ENCODE data around the gene SACS. TPM values are rescaled to one million over a fixed set of nuclear protein-coding genes. Genes with fewer than 3 reads are reported as not detected.

SACS gene
- total and polyA plus RNA-seq, 5 donors = 4.8 to 23.5 (median 15.0) TPM

DNA sequence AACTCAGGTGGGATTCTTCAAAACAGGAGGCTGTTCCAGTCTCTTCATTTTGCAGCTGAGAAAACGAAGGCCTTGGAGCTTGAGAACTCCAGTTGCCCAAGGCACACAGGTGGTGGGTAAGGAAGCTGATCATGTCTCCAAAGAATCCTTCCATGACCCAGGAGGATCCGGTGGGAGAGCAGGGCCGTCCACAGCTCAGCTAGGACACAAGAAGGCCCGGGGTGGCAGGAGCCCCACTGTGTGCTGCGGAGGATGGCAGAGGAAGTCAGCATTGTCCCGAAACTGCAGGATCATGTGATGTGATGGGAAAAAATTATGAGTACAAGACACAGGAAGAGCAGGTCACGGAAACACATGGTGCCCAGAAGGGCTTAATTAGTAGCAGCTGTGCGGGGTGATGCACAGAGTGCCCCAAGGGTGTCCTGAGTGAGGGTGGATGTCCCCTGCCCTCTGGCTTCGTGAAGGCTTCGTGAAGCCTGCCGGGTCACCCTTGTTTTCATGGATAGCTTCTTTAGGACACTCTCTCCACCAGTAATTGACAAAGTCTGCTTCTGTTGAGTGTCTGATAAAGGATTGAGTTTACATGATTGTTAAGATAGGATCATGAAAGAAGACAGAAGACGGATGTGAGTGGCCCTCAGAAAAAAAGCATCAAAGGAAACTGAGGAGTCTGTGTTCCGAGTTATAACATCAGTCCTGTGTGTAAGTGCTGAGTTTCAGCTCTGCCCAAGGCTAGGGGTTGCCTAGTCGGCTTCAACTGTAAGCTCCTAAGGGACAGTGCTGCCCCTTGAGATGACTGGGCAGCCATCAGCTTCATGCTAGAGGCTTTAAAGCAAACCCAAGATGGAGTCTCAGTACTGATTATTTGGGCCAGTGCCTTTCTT lies 33.8 kb upstream of the SACS start:
- ATAC-seq (peak in 1 of 2 donors; percentile 7), DNase-seq (peak in 1 of 3 donors; percentile 53)
- H3K9me3 ChIP-seq (ENCODE audit: control insufficient read depth, low read length) = no peaks in the 10 kb centered on the region
- 61% methylated on average over 14 of the region's 14 CpGs for WGBS
- H3K27me3 ChIP-seq (ENCODE audit: control insufficient read depth, insufficient read depth) = no peaks in the 10 kb centered on the region
- intact Hi-C loops (cut with DNase I) = loop anchor here (2.0 to 10.0 kb wide), 4 partner anchors 98 to 406 kb away; partner anchors contain the start of gene TNFRSF19 (in 2 of the 4)
- H3K4me3 ChIP-seq (ENCODE audit: low read length) = no peak overlapping the region
- peak overlapping the region; percentile 18 for H3K27ac ChIP-seq (ENCODE audit: low read length)
- H3K4me1 ChIP-seq (ENCODE audit: control insufficient read depth, insufficient read depth, low read length) = peaks cover 2% of the 10 kb centered on the region

DNA sequence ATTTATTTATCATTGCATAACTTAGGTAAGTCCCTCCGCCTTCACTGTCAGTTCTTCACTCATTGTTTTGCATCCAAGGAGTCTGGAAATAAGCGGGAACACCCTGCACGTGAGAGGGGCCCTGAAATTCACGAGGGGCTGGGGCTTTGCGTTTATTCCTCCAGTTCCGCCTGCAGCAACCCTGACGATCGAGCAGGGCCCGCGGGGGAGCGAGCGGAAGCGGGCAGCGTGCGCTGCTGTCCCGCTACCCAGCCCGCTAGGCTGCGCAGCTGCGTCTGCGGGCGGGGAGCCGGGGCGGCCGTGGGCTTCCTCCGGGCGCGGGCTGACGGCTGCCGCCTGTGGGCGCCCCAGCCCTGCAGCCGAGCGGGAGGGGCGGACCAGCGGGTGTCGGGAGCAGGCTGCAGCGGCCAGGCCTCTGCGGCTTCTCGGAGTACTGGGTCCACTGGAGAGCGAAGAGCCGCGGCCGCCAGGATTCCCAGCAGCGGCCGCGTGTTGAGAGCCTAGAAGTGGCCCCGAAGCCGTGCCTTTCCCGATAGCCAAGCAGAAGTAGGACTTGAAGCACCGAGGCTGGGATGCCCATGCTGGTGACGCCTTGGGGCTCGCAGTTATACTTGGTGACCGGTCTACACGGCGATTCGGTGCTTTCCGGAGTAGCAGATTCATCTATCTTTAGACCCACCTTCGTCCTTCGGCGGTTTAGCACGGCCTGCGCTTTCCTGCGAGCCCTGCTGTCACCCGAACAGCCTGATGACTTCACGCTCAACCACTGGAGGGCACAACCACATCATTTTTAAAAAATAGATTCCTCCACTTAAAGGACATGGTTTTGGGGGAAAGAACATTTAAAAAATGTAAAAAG lies 32.9 kb upstream of the SACS start:
- H3K27ac ChIP-seq (ENCODE audit: low read length) = peak overlapping the region; percentile 33
- DNase-seq (peak; percentile 73 to 88 (median 85)), ATAC-seq (peak; percentile 94 to 95)
- H3K4me3 ChIP-seq (ENCODE audit: low read length) = peak overlapping the region; percentile 12
- H3K4me1 ChIP-seq (ENCODE audit: control insufficient read depth, insufficient read depth, low read length) = peaks cover 2% of the 10 kb centered on the region
- no peaks in the 10 kb centered on the region for H3K9me3 ChIP-seq (ENCODE audit: control insufficient read depth, low read length)
- intact Hi-C loops (cut with DNase I) = loop anchor here (2.0 to 10.0 kb wide), 4 partner anchors 98 to 406 kb away; partner anchors contain the start of gene TNFRSF19 (in 2 of the 4)
- H3K27me3 ChIP-seq (ENCODE audit: control insufficient read depth, insufficient read depth) = no peaks in the 10 kb centered on the region
- WGBS = 1% methylated on average over 64 of the region's 64 CpGs

DNA sequence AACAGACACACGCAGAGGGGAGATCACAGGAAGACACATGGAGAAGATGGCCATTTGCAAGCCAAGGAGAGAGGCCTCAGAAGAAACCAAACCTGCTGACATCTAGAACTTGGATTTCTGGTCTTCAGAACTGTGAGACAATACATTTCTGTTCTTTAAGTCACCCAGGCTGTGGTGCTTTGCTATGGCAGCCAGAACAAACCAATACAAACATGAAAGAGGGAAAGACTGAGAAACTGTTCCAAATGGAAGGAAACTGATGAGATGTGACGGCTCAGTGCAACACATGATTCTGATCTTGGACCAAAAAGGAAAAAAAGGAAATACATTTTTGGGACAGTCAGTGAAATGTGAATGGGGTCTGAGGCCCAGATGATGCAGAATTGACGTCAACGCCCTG lies 30.2 kb upstream of the SACS start:
- ATAC-seq (no peak), DNase-seq (no peak)
- no peak overlapping the region for H3K27ac ChIP-seq (ENCODE audit: low read length)
- H3K4me3 ChIP-seq (ENCODE audit: low read length) = no peak overlapping the region
- no peaks in the 10 kb centered on the region for H3K27me3 ChIP-seq (ENCODE audit: control insufficient read depth, insufficient read depth)
- intact Hi-C loops (cut with DNase I) = loop anchor here in 3 of 4 donors (5.0 to 10.0 kb wide), 3 partner anchors 101 to 409 kb away; no protein-coding TSS in a partner anchor
- peaks cover 2% of the 10 kb centered on the region for H3K4me1 ChIP-seq (ENCODE audit: control insufficient read depth, insufficient read depth, low read length)
- H3K9me3 ChIP-seq (ENCODE audit: control insufficient read depth, low read length) = no peaks in the 10 kb centered on the region
- 92% methylated on average over 4 of the region's 4 CpGs for WGBS

DNA sequence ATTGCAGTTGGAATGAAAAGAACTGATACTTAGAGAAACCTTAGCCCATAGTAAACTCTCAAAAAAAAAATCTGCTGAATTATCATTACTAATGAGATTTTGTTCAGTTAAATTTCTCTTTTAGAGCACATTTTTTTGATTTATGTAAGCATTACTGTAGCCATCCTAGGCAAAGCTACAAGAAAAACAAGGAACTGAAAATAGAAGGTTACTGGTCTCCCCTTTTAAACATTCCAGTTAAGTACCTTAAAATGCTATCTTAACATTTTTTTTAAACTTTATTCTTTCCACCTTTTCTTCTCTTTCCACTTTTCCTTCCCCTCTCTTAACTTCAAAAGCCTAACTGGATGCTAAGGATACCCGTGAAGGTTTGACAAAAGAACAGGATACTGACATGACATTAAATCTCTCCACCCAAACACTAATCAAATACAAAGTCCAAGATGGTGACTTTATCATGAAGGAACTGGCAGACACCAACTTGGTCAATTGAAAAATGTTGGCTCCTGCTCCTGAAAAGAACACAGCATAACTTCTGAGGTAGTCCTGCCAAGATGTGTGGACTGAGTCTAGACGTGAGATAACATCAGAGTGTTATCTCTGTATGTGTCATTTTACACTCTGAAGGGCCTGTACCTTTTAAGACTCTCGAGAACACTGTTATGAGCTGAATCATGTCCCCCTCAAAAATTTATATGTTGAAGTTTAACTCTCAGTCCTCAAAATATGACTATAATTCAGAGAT lies 29.5 kb upstream of the SACS start:
- no peaks in the 10 kb centered on the region for H3K9me3 ChIP-seq (ENCODE audit: control insufficient read depth, low read length)
- no peaks in the 10 kb centered on the region for H3K27me3 ChIP-seq (ENCODE audit: control insufficient read depth, insufficient read depth)
- no peak overlapping the region for H3K4me3 ChIP-seq (ENCODE audit: low read length)
- DNase-seq (no peak), ATAC-seq (no peak)
- no peak overlapping the region for H3K27ac ChIP-seq (ENCODE audit: low read length)
- H3K4me1 ChIP-seq (ENCODE audit: control insufficient read depth, insufficient read depth, low read length) = peaks cover 2% of the 10 kb centered on the region
- intact Hi-C loops (cut with DNase I) = loop anchor here in 3 of 4 donors (5.0 to 10.0 kb wide), 3 partner anchors 102 to 409 kb away; no protein-coding TSS in a partner anchor
- 38% methylated on average over 3 of the region's 3 CpGs for WGBS

DNA sequence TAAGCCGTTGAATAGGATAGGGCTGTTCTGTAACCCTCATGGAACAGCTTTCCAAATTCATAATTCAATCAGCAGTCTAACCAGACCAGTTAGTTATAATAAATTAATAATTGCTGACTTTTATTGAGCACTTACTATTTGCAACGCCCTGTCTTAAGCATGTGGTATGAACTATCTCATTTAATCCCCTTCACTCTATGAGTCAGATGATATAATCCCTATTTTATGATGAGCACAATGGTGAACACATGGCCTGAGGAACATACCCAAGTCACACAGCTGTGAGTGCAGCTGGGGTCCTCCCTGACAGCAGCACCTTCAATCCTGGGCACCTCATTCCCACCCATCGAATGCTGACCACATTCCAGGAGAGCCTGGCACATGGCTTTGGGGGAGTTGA lies 28.0 kb upstream of the SACS start:
- DNase-seq (no peak), ATAC-seq (no peak)
- Histone ChIP-seq H3K4me3 (ENCODE audit: low read length) (no peak overlapping the region), H3K27me3 (ENCODE audit: control insufficient read depth, insufficient read depth) (no peaks in the 10 kb centered on the region), H3K4me1 (ENCODE audit: control insufficient read depth, insufficient read depth, low read length) (no peaks in the 10 kb centered on the region), H3K27ac (ENCODE audit: low read length) (no peak overlapping the region), H3K9me3 (ENCODE audit: control insufficient read depth, low read length) (no peaks in the 10 kb centered on the region)
- intact Hi-C loops (cut with DNase I) = loop anchor here in 3 of 4 donors (5.0 to 10.0 kb wide), 3 partner anchors 103 to 411 kb away; no protein-coding TSS in a partner anchor
- 88% methylated on average over 3 of the region's 3 CpGs for WGBS

DNA sequence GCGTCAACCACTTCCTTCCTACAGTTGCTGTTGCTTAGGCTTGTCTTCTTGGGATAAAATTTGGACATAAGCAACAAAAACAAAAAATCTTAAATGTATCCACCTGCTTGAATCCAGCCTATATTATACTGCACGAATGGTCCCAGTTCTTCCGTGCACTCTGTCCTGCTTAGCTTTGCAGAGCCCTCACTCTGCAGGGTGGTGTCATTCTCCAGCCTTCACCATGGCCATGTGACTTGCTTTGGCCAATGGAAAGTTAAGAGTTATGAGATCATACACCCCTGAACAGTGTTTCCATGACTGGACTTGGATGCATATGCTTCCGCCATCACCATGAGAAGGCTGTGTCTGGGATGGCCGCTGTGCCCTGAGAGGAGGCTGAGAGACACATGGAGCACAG lies 27.4 kb upstream of the SACS start:
- Histone ChIP-seq H3K9me3 (ENCODE audit: control insufficient read depth, low read length) (no peaks in the 10 kb centered on the region), H3K4me1 (ENCODE audit: control insufficient read depth, insufficient read depth, low read length) (no peaks in the 10 kb centered on the region), H3K27me3 (ENCODE audit: control insufficient read depth, insufficient read depth) (no peaks in the 10 kb centered on the region), H3K4me3 (ENCODE audit: low read length) (no peak overlapping the region), H3K27ac (ENCODE audit: low read length) (no peak overlapping the region)
- DNase-seq = no peak
- WGBS = 95% methylated on average over 5 of the region's 5 CpGs
- intact Hi-C loops (cut with DNase I) = loop anchor here in 3 of 4 donors (5.0 to 10.0 kb wide), 3 partner anchors 104 to 411 kb away; no protein-coding TSS in a partner anchor
- no peak for ATAC-seq

DNA sequence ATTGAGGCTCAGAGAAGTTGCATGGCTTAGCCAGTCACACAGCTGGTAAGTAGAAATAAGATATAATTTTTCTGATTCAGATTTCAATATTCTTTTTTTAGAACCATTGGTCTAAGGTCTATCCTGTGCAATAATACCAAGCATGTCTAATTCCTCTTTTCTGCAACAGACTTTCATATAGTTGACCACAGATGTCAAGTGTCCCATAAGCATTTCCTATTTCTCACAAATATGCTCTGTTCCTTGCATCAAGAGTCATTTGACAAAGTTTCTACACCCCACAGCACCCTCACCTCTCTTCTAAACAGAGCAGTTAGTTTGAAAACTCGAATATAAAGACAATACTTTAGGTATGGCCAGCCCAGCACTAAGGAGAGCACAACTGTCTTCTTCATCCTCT lies 26.8 kb upstream of the SACS start:
- ATAC-seq (no peak), DNase-seq (no peak)
- H3K4me1 ChIP-seq (ENCODE audit: control insufficient read depth, insufficient read depth, low read length) = no peaks in the 10 kb centered on the region
- H3K27me3 ChIP-seq (ENCODE audit: control insufficient read depth, insufficient read depth) = no peaks in the 10 kb centered on the region
- WGBS = 70% methylated on average over 1 of the region's 1 CpG
- no peak overlapping the region for H3K4me3 ChIP-seq (ENCODE audit: low read length)
- intact Hi-C loops (cut with DNase I) = loop anchor here in 3 of 4 donors (5.0 to 10.0 kb wide), 3 partner anchors 104 to 412 kb away; no protein-coding TSS in a partner anchor
- H3K9me3 ChIP-seq (ENCODE audit: control insufficient read depth, low read length) = no peaks in the 10 kb centered on the region
- no peak overlapping the region for H3K27ac ChIP-seq (ENCODE audit: low read length)

DNA sequence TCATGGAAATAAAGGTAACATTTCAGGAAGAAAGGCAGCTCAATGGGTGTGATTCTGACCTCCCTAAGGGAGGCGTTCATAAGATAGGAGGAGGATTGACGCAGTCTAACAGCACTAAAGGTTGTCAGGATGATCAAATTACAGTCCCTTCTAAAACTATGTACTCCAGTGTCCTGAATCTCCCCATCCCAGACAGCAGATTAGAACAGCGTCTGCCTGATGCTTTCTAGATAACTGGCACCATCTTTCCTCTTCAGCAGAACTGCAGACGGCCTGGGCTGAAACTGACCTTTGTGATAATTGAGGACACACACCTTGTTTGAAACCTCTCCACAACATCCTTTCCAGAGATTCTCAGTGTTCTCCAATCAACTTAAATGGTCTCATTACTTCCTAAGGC lies 25.5 kb upstream of the SACS start:
- DNase-seq (no peak), ATAC-seq (no peak)
- H3K27ac ChIP-seq (ENCODE audit: low read length) = no peak overlapping the region
- no peaks in the 10 kb centered on the region for H3K27me3 ChIP-seq (ENCODE audit: control insufficient read depth, insufficient read depth)
- 79% methylated on average over 4 of the region's 4 CpGs for WGBS
- H3K9me3 ChIP-seq (ENCODE audit: control insufficient read depth, low read length) = no peaks in the 10 kb centered on the region
- intact Hi-C loops (cut with DNase I) = no loop called here
- H3K4me3 ChIP-seq (ENCODE audit: low read length) = no peak overlapping the region
- no peaks in the 10 kb centered on the region for H3K4me1 ChIP-seq (ENCODE audit: control insufficient read depth, insufficient read depth, low read length)

DNA sequence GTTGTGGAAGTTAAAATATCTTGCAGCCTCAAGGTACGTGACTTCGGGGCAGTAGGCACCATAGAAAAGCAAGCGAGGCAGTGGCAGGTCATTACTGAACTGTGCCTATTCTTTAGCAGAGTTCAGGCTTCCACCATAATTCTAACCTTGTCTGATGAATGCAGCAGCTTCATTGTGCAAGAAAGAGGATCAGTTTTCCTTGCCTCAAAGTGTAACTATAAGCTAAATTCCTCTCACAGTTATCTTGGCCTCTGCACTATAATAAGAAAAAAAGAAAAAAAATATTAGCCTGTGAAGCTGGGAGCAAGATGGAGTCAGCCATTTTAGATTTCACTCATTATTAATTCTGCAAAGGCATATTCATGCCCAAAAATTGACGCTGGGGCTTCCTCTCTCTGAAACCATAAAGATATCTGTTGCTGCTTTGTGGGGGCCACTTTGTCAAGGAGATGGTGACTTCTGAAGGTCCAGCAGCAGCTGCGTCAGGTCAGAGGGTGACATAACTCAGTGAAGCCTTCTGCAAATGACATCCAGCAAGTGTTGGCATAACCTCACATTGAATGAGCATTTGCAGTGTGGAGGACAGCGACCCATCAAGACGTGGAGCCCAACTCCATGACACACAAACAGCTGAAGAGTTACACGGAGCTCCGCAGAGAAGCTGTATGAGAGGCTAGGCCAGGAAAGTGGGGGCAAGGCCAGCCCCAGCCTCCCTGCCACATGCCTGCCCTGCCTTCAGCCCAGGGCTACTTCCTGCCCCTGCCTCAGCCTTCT lies 23.1 kb upstream of the SACS start:
- ATAC-seq (no peak), DNase-seq (no peak)
- Histone ChIP-seq H3K27me3 (ENCODE audit: control insufficient read depth, insufficient read depth) (no peaks in the 10 kb centered on the region), H3K9me3 (ENCODE audit: control insufficient read depth, low read length) (no peaks in the 10 kb centered on the region), H3K4me3 (ENCODE audit: low read length) (no peak overlapping the region), H3K4me1 (ENCODE audit: control insufficient read depth, insufficient read depth, low read length) (no peaks in the 10 kb centered on the region), H3K27ac (ENCODE audit: low read length) (no peak overlapping the region)
- intact Hi-C loops (cut with DNase I) = no loop called here
- 92% methylated on average over 9 of the region's 9 CpGs for WGBS

Measured in right cardiac atrium (tissue), 5 donors.